NCI-H69 (cell line): ENCODE data around the gene CYP2C19.
"Not testable (repeated sequence)": the region's sequence is repeated elsewhere in the genome, so short reads cannot be mapped to it uniquely, and the experiment has no call there.

Experiments used
- DNase-seq: peaks from one replicate; lab custom pipeline; 2025; lab: John Stamatoyannopoulos, UW

The CYP2C19 gene

DNA sequence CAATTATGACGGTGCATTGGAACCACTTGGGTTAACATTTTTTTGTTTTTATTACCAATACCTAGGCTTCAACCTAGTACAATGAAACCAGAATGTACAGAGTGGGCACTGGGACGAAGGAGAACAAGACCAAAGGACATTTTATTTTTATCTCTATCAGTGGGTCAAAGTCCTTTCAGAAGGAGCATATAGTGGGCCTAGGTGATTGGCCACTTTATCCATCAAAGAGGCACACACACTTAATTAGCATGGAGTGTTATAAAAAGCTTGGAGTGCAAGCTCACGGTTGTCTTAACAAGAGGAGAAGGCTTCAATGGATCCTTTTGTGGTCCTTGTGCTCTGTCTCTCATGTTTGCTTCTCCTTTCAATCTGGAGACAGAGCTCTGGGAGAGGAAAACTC is at the start of gene CYP2C19:
CYP2C19 (plus strand) TSS at position 289 of the 400 bp plus-strand sequence; CDS start at position 314, 25 bp downstream.
- DNase-seq, result no peak

GRCh38 chr10:94725871-94726270 is 36.6 kb upstream of the CYP2C19 start:
- DNase-seq, result no peak

GRCh38 chr10:94735197-94735596 is 27.3 kb upstream of the CYP2C19 start:
- DNase-seq, result no peak

- no peak for DNase-seq
Observed at GRCh38 chr10:94738588-94738987, 23.9 kb upstream of the CYP2C19 start.

DNA sequence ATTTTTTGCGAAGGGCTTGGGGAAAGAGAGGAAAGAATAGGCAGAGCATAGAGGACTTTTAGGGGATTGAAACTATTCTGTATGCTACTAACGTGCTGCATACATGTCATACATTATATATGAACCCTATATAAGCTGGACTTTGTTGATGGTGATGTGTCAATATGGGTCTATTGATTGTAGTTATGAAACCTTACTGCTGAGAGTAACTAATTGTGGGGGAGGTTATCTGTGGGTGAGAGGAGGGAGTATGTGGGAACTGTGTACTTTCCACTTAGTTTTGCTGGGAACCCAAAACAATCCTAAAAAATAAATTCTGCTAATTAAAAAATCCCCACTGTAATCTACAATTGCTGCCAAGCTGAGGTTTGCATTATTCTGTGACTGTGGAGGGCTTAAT is 15.3 kb upstream of the CYP2C19 start:
- DNase-seq, result no peak

- DNase-seq, result no peak
Observed at GRCh38 chr10:94747838-94748237, 14.6 kb upstream of the CYP2C19 start.

GRCh38 chr10:94757916-94758315 is 4.6 kb upstream of the CYP2C19 start:
- no peak for DNase-seq

DNA sequence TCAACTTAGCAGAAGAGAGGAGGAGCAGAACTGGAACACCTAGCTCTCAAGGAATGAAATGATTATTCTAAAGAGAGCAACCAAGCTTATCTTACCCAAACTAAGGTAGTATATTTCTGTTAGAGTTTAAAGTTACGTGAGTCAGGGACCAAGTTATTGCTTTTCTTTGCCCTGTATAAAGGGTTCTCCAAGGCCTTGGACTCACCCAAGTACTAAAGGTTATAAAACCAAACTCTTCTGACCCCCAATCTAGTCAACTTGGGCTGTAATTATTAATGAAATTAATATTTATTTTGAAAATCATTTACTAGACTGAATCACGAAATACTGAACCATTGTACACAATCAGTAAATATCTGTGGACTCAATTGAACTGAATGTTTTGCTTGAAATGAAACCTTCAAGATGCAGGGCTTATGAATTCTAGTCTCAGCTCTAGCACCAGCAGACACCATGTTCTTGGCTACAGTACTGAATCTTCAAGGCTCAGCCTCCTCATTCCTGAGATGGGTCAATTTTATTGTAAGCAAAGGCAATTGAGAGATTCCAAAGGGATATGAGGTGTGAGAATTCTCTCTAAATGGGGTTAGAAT is 1.8 kb upstream of the CYP2C19 start:
- no peak for DNase-seq

DNA sequence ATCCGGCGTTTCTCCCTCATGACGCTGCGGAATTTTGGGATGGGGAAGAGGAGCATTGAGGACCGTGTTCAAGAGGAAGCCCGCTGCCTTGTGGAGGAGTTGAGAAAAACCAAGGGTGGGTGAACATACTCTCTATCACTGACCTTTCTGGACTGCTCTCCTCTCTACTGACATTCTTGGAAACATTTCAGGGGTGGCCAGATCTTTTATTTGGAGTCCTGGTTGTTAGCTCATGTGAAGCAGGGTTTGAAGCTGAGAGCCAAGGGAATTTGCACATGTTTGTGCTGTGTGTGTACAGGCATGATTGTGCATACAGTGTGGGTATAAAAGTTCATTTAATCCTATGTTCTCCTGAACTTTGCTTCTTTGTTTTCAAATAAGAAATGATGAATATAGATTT is 12.9 kb downstream of the CYP2C19 start:
- DNase-seq, result not testable (repeated sequence)

- no peak for DNase-seq
Observed at GRCh38 chr10:94777886-94778458, 15.5 kb downstream of the CYP2C19 start.

DNA sequence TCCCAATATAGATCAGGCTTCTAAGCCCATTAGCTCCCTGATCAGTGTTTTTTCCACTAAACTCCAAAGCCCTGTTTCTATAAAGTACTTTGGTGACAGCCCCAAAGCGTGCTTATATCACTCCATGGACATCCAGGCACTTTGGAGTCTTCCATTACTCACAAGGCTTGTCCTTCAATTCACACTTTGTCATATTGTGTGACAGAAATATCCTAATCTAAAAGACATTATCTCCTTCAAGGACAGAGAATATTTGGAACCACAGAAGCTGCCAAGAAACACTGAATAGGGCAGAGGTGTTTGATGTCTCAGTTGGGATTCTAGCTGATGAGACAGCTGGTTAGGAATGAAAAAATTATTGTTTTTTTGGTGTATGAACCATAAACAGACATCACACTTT is 18.4 kb downstream of the CYP2C19 start:
- DNase-seq, result no peak

GRCh38 chr10:94784256-94784655 is 21.8 kb downstream of the CYP2C19 start:
- no peak for DNase-seq

GRCh38 chr10:94785211-94785610 is 22.7 kb downstream of the CYP2C19 start:
- DNase-seq, result no peak

DNA sequence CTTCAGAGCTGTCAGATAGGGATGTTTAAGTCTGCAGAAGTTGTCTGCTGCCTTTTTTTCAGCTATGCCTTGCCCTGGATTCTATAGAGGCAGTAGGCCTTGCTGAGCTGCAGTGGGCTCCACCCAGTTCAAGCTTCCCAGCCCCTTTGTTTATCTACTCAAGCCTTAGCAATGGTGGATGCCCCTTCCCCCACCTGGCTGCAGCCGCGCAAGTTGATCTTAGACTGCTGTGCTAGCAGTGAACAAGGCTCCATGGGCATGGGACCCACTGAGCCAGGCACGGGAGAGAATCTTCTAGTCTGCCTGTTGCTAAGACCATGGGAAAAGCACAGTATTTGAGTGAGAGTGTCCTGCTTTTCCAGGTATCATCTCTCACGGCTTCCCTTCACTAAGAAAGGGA is 38.1 kb downstream of the CYP2C19 start:
- DNase-seq, result not testable (repeated sequence)

DNA sequence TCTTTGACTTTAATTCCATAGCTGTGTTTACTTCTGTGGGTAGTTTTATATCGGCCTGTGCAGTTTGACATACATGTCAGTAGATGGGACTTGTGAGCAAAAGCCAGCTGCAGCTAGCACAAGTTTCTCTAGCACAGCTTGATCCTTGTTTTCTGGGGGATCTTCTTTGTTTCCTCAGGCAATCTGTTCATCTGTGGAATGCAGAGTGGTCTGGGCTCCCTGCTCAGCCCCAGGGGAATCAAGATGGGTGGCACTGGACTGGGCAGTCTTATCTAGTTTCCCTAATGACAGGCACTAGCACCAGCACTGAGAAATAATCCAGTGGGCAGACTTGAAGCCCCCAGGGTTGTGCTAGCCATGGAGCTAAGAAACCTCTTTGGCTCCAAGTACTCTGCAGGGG is 40.8 kb downstream of the CYP2C19 start:
- no peak for DNase-seq

DNA sequence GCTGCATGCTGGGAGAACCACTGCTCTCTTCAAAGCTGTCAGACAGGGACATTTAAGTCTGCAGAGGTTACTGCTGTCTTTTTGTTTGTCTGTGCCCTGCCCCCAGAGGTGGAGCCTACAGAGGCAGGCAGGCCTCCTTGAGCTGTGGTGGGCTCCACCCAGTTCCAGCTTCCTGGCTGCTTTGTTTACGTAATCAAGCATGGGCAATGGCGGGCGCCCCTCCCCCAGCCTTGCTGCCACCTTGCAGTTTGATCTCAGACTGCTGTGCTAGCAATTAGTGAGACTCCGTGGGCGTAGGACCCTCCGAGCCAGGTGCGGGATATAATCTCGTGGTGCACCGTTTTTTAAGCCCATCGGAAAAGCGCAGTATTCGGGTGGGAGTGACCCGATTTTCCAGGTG is 67.5 kb downstream of the CYP2C19 start:
- not testable (repeated sequence) for DNase-seq

GRCh38 chr10:94846204-94846603 is 83.7 kb downstream of the CYP2C19 start:
- no peak for DNase-seq

DNA sequence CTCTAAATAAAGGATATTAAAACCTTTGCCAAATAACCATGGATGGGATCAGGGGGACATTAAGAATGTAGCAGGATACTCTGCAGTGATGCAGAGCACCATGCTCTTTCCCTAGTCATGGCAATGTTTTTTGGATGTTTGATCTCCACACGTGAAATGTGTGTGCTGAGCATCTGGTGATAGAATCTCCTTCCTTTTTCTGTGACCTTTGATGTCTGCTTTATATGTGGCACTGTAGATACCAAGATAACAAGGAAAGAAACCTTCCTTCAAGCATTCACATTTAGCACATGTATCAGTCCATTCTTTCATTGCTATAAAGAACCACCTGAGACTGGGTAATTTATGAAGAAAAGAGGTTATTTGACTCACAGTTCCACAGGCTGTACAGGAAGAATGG is 88.3 kb downstream of the CYP2C19 start:
- no peak for DNase-seq

DNA sequence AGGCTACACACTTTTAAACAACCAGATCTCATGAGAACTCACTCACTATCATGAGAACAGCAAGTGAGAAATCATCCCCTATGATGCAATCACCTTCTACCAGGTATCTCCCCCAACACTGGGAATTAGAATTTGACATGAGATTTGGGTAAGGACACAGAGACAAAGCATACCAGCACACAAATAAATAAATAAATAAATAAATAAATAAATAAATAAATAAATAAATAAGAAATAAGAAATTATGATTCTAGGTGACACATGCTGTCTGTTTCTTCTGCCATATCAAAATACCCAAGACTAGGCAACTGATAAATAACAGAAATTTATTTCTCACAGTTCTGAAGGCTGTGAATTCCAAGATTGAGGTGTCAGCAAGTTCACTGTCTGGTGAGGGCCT is 88.8 kb downstream of the CYP2C19 start:
- no peak for DNase-seq

- DNase-seq, result no peak
Observed at GRCh38 chr10:94852438-94852837, 90.0 kb downstream of the CYP2C19 start.

GRCh38 chr10:94853065-94853464 is 90.6 kb downstream of the CYP2C19 start:
- no peak for DNase-seq

DNA sequence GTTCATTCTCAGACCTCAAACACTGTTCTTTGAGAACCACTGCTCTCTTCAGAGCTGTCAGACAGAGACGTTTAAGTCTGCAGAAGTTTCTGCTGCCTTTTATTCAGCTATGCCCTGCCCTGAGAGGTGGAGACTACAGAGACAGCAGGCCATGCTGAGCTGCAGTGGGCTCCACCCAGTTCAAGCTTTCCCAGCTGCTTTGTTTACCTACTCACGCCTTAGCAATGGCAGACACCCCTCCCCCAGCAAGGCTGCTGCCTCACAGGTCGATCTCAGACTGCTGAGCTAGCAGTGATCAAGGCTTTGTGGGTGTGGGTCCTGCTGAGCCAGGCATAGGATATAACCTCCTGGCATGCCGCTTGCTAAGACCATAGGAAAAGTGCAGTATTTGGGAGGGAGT is 95.5 kb downstream of the CYP2C19 start:
- no peak for DNase-seq

- DNase-seq, result no peak
Observed at GRCh38 chr10:94859086-94859485, 96.6 kb downstream of the CYP2C19 start.

DNA sequence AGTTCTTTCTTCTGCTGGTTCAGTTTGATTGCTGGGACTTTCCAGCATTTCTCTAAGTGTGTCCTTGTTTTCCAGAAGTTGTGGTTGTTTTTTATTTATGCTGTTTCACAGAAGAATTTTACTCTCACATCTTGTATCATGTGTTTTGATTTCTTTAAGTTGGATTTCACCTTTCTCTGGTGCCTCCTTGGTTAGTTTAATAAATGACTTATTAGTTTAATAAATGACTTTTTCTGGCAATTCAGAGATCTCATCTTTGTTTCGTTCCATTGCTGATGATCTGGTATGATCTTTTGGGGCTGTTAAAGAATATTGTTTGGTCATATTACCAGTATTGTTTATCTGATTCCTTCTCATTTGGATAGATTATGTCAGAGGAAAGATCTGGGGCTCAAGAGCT is 116.2 kb downstream of the CYP2C19 start:
- DNase-seq, result no peak
